H1 (cell line): Measurements from ENCODE around the gene NR4A1. TPM values are rescaled to one million over a fixed set of nuclear protein-coding genes. Genes with fewer than 3 reads are reported as not detected.

Experiments
- CTCF ChIA-PET: fragments of 300-600 bp; sonication (Branson Sonifier 250); formaldehyde crosslinking; loops from one replicate; lab custom pipeline; 2021; ENCODE audit not compliant: partially characterized antibody; lab: Charles Lee
- POLR2A ChIA-PET: fragments of 300-600 bp; sonication (Branson Sonifier 250); formaldehyde crosslinking; loops from one replicate; lab custom pipeline; 2021; ENCODE audit warnings: inconsistent platforms; ENCODE audit not compliant: partially characterized antibody; lab: Charles Lee
- DNase-seq, 2 experiments: peaks; one replicate each; pipeline versions ENCODE4 v3.0.0 to v3.0.0-alpha.2; 2010 to 2022; ENCODE audit warnings: low spot score in 2 of 2, low read depth in 1 of 2, mixed read lengths in 1 of 2
- FAIRE-seq: peaks from 2 replicates; lab custom pipeline; 2011; peaks lifted over from hg19 to GRCh38; lab: Jason Lieb, UNC
- H2AFZ ChIP-seq: 2 replicates; pipeline ENCODE4 v1.8.1; 2012; ENCODE audit warnings: low read length, inconsistent platforms
- H2AK5ac ChIP-seq: 2 replicates; pipeline ENCODE4 v1.6.1; 2013; ENCODE audit warnings: low read depth, low read length
- H2BK120ac ChIP-seq: replicated peaks from 2 replicates; pipeline ENCODE3; 2013; ENCODE audit warnings: low read depth, low read length, inconsistent platforms
- H2BK12ac ChIP-seq: 2 replicates; pipeline ENCODE4 v1.6.1; 2013; ENCODE audit warnings: low read depth, low read length
- H2BK15ac ChIP-seq: 2 replicates; pipeline ENCODE4 v1.6.1; 2013; ENCODE audit warnings: low read length
- H2BK20ac ChIP-seq: 2 replicates; pipeline ENCODE4 v1.6.1; 2013; ENCODE audit warnings: low read length
- H2BK5ac ChIP-seq: 2 replicates; pipeline ENCODE4 v1.6.1; 2013; ENCODE audit warnings: low read depth, low read length
- H3K14ac ChIP-seq: 2 replicates; pipeline ENCODE4 v1.6.1; 2013; ENCODE audit warnings: inconsistent platforms; ENCODE audit not compliant: insufficient read length
- H3K18ac ChIP-seq: 2 replicates; pipeline ENCODE4 v1.6.1; 2013; ENCODE audit warnings: low read length; ENCODE audit errors: extremely low read depth
- H3K23ac ChIP-seq: 2 replicates; pipeline ENCODE4 v1.6.1; 2013; ENCODE audit warnings: inconsistent platforms; ENCODE audit not compliant: insufficient read length
- H3K23me2 ChIP-seq: 2 replicates; pipeline ENCODE4 v1.6.1; 2013; ENCODE audit warnings: low read depth, low read length
- H3K27ac ChIP-seq: 2 replicates; pipeline ENCODE4 v1.6.1; 2011; ENCODE audit warnings: low read depth, low read length, inconsistent platforms
- H3K27me3 ChIP-seq, 4 experiments: replicated peaks in 1 of 4; 1 replicate in 1 of 4; 2 replicates in 3 of 4; pipeline versions ENCODE4 v1.6.1 to v1.8.1; 2011 to 2013; ENCODE audit warnings: low read length in 3 of 4, mild to moderate bottlenecking in 3 of 4, inconsistent platforms in 2 of 4, mixed read lengths in 2 of 4, moderate library complexity in 1 of 4; ENCODE audit not compliant: control insufficient read depth in 3 of 4, insufficient read depth in 3 of 4; ENCODE audit errors: extremely low read depth in 1 of 4
- H3K36me3 ChIP-seq, 4 experiments: 2 replicates each; pipeline versions ENCODE4 v1.6.1 to v1.8.1; 2011 to 2013; ENCODE audit warnings: mild to moderate bottlenecking in 4 of 4, low read length in 3 of 4, moderate library complexity in 2 of 4, control low read depth in 1 of 4, inconsistent platforms in 1 of 4; ENCODE audit not compliant: insufficient read depth in 4 of 4, control insufficient read depth in 2 of 4
- H3K4ac ChIP-seq: replicated peaks from 2 replicates; pipeline ENCODE3; 2013; ENCODE audit warnings: low read length, low read depth, mixed read lengths, inconsistent platforms; ENCODE audit not compliant: insufficient read length
- H3K4me1 ChIP-seq, 4 experiments: replicated peaks in 1 of 4; 1 replicate in 1 of 4; 2 replicates in 3 of 4; pipeline versions ENCODE4 v1.6.1 to v1.8.1; 2011 to 2013; ENCODE audit warnings: low read length in 3 of 4, inconsistent platforms in 2 of 4, mixed read lengths in 1 of 4; ENCODE audit not compliant: insufficient read depth in 4 of 4, control insufficient read depth in 3 of 4
- H3K4me2 ChIP-seq, 2 experiments: 2 replicates each; pipeline versions ENCODE4 v1.6.1 to v1.8.1; 2011 to 2013; ENCODE audit warnings: low read depth in 2 of 2, low read length in 2 of 2, control low read depth in 1 of 2, inconsistent platforms in 1 of 2, mild to moderate bottlenecking in 1 of 2; ENCODE audit not compliant: insufficient read depth in 1 of 2
- H3K4me3 ChIP-seq, 4 experiments: fragments of 200-600, 300-600 bp in 1 of 4; sonication (generic), shearing (Covaris generic), sonication (Bioruptor Twin) in 1 of 4; 2 replicates each; pipeline versions ENCODE4 v1.5.1 to v1.8.1; 2011 to 2016; ENCODE audit warnings: low read length in 4 of 4, low read depth in 3 of 4, control low read depth in 2 of 4, inconsistent platforms in 2 of 4, mild to moderate bottlenecking in 2 of 4, mixed read lengths in 1 of 4, moderate library complexity in 1 of 4; ENCODE audit not compliant: insufficient read depth in 2 of 4; ENCODE audit errors: extremely low read depth in 1 of 4
- H3K56ac ChIP-seq: replicated peaks from 2 replicates; pipeline ENCODE3; 2013; ENCODE audit warnings: low read depth, mild to moderate bottlenecking, mixed read lengths, low read length, inconsistent platforms; ENCODE audit not compliant: insufficient read length
- H3K79me1 ChIP-seq: 2 replicates; pipeline ENCODE4 v1.6.1; 2013; ENCODE audit warnings: low read depth, low read length, control low read depth
- H3K79me2 ChIP-seq, 2 experiments: 2 replicates each; pipeline versions ENCODE4 v1.6.1 to v1.8.1; 2012 to 2013; ENCODE audit warnings: low read length in 2 of 2, mild to moderate bottlenecking in 2 of 2, inconsistent platforms in 1 of 2; ENCODE audit not compliant: insufficient read depth in 2 of 2, control insufficient read depth in 1 of 2
- H3K9ac ChIP-seq, 4 experiments: replicated peaks in 1 of 4; 1 replicate in 1 of 4; 2 replicates in 3 of 4; pipeline versions ENCODE4 v1.6.1 to v1.8.1; 2011 to 2013; ENCODE audit warnings: low read depth in 3 of 4, low read length in 3 of 4, control low read depth in 2 of 4, mild to moderate bottlenecking in 2 of 4, moderate library complexity in 2 of 4, inconsistent platforms in 1 of 4; ENCODE audit errors: extremely low read depth in 1 of 4
- H3K9me3 ChIP-seq, 2 experiments: 2 replicates each; pipeline versions ENCODE4 v1.6.1 to v1.8.1; 2012 to 2013; ENCODE audit warnings: mild to moderate bottlenecking in 2 of 2, moderate library complexity in 2 of 2, control low read depth in 1 of 2, inconsistent platforms in 1 of 2, low read depth in 1 of 2, low read length in 1 of 2, mixed read lengths in 1 of 2; ENCODE audit not compliant: insufficient read depth in 2 of 2
- H4K20me1 ChIP-seq, 2 experiments: replicated peaks in 1 of 2; 2 replicates each; pipeline versions ENCODE3 to v1.8.1; 2011 to 2013; ENCODE audit warnings: inconsistent platforms in 2 of 2, low read length in 2 of 2, mild to moderate bottlenecking in 1 of 2; ENCODE audit not compliant: insufficient read depth in 2 of 2, control insufficient read depth in 1 of 2
- H4K5ac ChIP-seq: 2 replicates; pipeline ENCODE4 v1.6.1; 2013; ENCODE audit warnings: low read length, low read depth, mixed read lengths, inconsistent platforms; ENCODE audit not compliant: insufficient read length
- H4K8ac ChIP-seq: 2 replicates; pipeline ENCODE4 v1.8.0; 2013; ENCODE audit warnings: mild to moderate bottlenecking, moderate library complexity, low read length, inconsistent platforms; ENCODE audit not compliant: insufficient read depth; ENCODE audit errors: extremely low read depth
- H4K91ac ChIP-seq: replicated peaks from 2 replicates; pipeline ENCODE3; 2013; ENCODE audit warnings: low read length, mixed read lengths, inconsistent platforms; ENCODE audit not compliant: insufficient read length
- ASH2L ChIP-seq: fragments of 200-600, 300-600 bp; sonication (generic); IDR thresholded peaks from one replicate; pipeline ENCODE4 v1.7.1; 2017; ENCODE audit warnings: low read length
- HDAC2 ChIP-seq, 2 experiments: fragments of 300-600 bp in 1 of 2; sonication (generic) in 1 of 2; IDR thresholded peaks; 2 replicates each; pipeline ENCODE4 v1.6.1; 2011 to 2012; ENCODE audit warnings: low read depth in 2 of 2, low read length in 2 of 2, mild to moderate bottlenecking in 2 of 2, moderate library complexity in 2 of 2, borderline replicate concordance in 1 of 2, inconsistent platforms in 1 of 2
- KDM4A ChIP-seq: IDR thresholded peaks from one replicate; pipeline ENCODE4 v1.7.1; 2012; ENCODE audit warnings: low read depth, mild to moderate bottlenecking, moderate library complexity, low read length, inconsistent platforms; ENCODE audit not compliant: severe bottlenecking
- MAX ChIP-seq: IDR thresholded peaks from 2 replicates; pipeline ENCODE4 v1.6.1; 2012; ENCODE audit warnings: inconsistent platforms
- POLR2A ChIP-seq, 2 experiments: IDR thresholded peaks; 1 replicate in 1 of 2; 2 replicates in 1 of 2; pipeline ENCODE4 v1.6.1; 2011; ENCODE audit warnings: low read depth in 2 of 2, low read length in 2 of 2, mild to moderate bottlenecking in 2 of 2; ENCODE audit errors: control extremely low read depth in 1 of 2
- POLR2AphosphoS5 ChIP-seq: IDR thresholded peaks from 2 replicates; pipeline ENCODE4 v1.6.1; 2011; ENCODE audit warnings: low read depth, low read length
- RBBP5 ChIP-seq: IDR thresholded peaks from 2 replicates; pipeline ENCODE4 v1.7.1; 2012; ENCODE audit warnings: low read depth, mild to moderate bottlenecking, inconsistent platforms, low read length, moderate library complexity, borderline replicate concordance
- WGBS, 2 experiments: shearing (Covaris generic) in 1 of 2; methylation state at CpG; one replicate each; pipeline versions ENCODE4 v1.1.6 to v1.1.7; 2013 to 2015; ENCODE audit warnings: low lambda C conversion rate in 2 of 2, mixed read lengths in 2 of 2, inconsistent platforms in 1 of 2, low coverage in 1 of 2, missing lambda C conversion rate in 1 of 2; ENCODE audit not compliant: insufficient replicate concordance in 2 of 2, insufficient coverage in 1 of 2, insufficient read length in 1 of 2; ENCODE audit errors: extremely low coverage in 1 of 2, missing lambda C conversion rate in 1 of 2; 5-methylcytosine and 5-hydroxymethylcytosine counted together
- polyA plus RNA-seq, 7 experiments: library from polyadenylated mRNA; depleted of rRNA in 3 of 7; stranded (reverse) in 5 of 7; unstranded in 2 of 7; fragments of >200 nt in 5 of 7; fragments of 200-250 nt in 2 of 7; gene quantifications; 1 replicate in 5 of 7; 2 replicates in 1 of 7; 4 replicates in 1 of 7; pipeline versions ENCODE4 v1.2.1 to v1.2.3, GENCODE V29; 2011 to 2013; ENCODE audit warnings: missing spikeins in 2 of 7, mixed read lengths in 2 of 7
- total RNA-seq: library from RNA; stranded (reverse); fragmentation: NEBNext Ultra II Directional; extraction: Animal tissue kit (Norgen Biotek cat#: 25700); gene quantifications from 2 replicates; pipeline ENCODE4 v1.2.1, GENCODE V29; 2021

Gene NR4A1
- total and polyA plus RNA-seq, 2 of the 8 experiments (the other 6 are each of a cell fraction or from before 2014, with no cell fraction given), result 18.7 to 23.3 TPM

GRCh38 chr12:52085682-52086180, 34.5 kb downstream of the NR4A1 start:
- Histone ChIP-seq H3K18ac (no peak overlapping the region), H2BK15ac (no peak overlapping the region)

More at GRCh38 chr12:52085682-52086180, 34.5 kb downstream of the NR4A1 start:
- FAIRE-seq (no peak), DNase-seq (no peak)
- Histone ChIP-seq H4K91ac (no peak overlapping the region), H3K4ac (no peak overlapping the region), H3K4me2 (no peak overlapping the region), H2BK120ac (no peak overlapping the region), H2AFZ (no peak overlapping the region), H2BK5ac (no peak overlapping the region), H3K23me2 (no peaks in the 10 kb centered on the region), H4K5ac (no peak overlapping the region), H4K20me1 (peaks cover 0 to 4% of the 10 kb centered on the region in 2 experiments), H4K8ac (no peak overlapping the region), H2AK5ac (no peak overlapping the region), H2BK12ac (0 out of 2 replicates have a peak overlapping the region, but pooled peaks have one; percentile 39), H3K79me2 (no peaks in the 10 kb centered on the region), H2BK20ac (no peak overlapping the region), H3K36me3 (no peaks in the 10 kb centered on the region), H3K27me3 (0 out of 7 replicates have a peak, but pooled peaks cover 0 to under 1% (median 0%) of the 10 kb centered on the region in 4 experiments), H3K23ac (no peak overlapping the region), H3K14ac (no peak overlapping the region), H3K56ac (no peak overlapping the region), H3K27ac (no peak overlapping the region), H3K9ac (no peak overlapping the region), H3K4me1 (peaks cover 0 to 23% (median 10%) of the 10 kb centered on the region in 4 experiments; a peak in 5 of 7 replicates), H3K4me3 (no peak overlapping the region), H3K9me3 (no peaks in the 10 kb centered on the region), H3K79me1 (no peaks in the 10 kb centered on the region; the same call in 1 of the 2 replicates)
- 90% methylated on average over 6 of the region's 6 CpGs; no CpG with 5 or more reads in 1 of the 2 experiments for WGBS, 2 experiments
- ChIA-PET POLR2A (interaction anchor here (1.2 to 1.6 kb wide), 2 partner anchors 16 to 863 kb away, joined by 3 read pairs; partner anchors contain the start of genes ATG101 and KRT18), CTCF (interaction anchor here (0.7 to 11.5 kb wide), 12 partner anchors 12 to 276 kb away, joined by 3 to 205 read pairs (median 6); partner anchors contain the start of gene ATG101)
- no peak for TF ChIP-seq RBBP5
- no peak for TF ChIP-seq POLR2A (IDR thresholded peaks at IDR 0.05; ENCODE audit: control extremely low read depth in 1 of 2, low read depth in 2 of 2, low read length in 2 of 2)
- TF ChIP-seq MAX, result no peak
- no peak for TF ChIP-seq ASH2L
- TF ChIP-seq KDM4A, result no peak
- TF ChIP-seq POLR2AphosphoS5, result no peak
- TF ChIP-seq HDAC2 (IDR thresholded peaks at IDR 0.05; ENCODE audit: borderline replicate concordance in 1 of 2, low read depth in 2 of 2, low read length in 2 of 2), result no peak
